ENCODE measurements around the gene NUP210L. TPM values are rescaled to one million over a fixed set of nuclear protein-coding genes. Genes with fewer than 3 reads are reported as not detected.
"Not testable (repeated sequence)": the region's sequence is repeated elsewhere in the genome, so short reads cannot be mapped to it uniquely, and the experiment has no call there.

NUP210L gene
- total and polyA plus RNA-seq, 9 donors, result 0.07 to 0.10 TPM; not detected in 7

- Histone ChIP-seq H3K4me1 (ENCODE audit: insufficient read depth) (no peaks in the 10 kb centered on the region), H3K4me3 (no peak overlapping the region), H3K9me3 (no peaks in the 10 kb centered on the region), H3K36me3 (no peaks in the 10 kb centered on the region), H3K27me3 (no peaks in the 10 kb centered on the region), H3K27ac (no peak overlapping the region)
- TF ChIP-seq EP300 (IDR thresholded peaks at IDR 0.05), result no peak
- intact Hi-C loops (cut with DNase I), result no loop called here
- no peak for DNase-seq
- 52 to 75% (median 60%) methylated on average over 3 of the region's 3 CpGs for WGBS, 3 donors
Measured at GRCh38 chr1:154014154-154014907, 140.5 kb downstream of the NUP210L start.

- H3K9me3 ChIP-seq; H3K27ac ChIP-seq; H3K4me1 ChIP-seq (ENCODE audit: insufficient read depth); intact Hi-C loops (cut with DNase I); H3K4me3 ChIP-seq; H3K27me3 ChIP-seq; DNase-seq; H3K36me3 ChIP-seq: not testable (repeated sequence)
- WGBS, 3 donors, result 95 to 96% (median 95%) methylated on average over 14 of the region's 14 CpGs
Measured at GRCh38 chr1:154012543-154012942, 142.3 kb downstream of the NUP210L start.

- no peak overlapping the region for H3K27ac ChIP-seq
- no peaks in the 10 kb centered on the region for H3K27me3 ChIP-seq
- TF ChIP-seq EP300 (IDR thresholded peaks at IDR 0.05), result no peak
- TF ChIP-seq CTCF (IDR thresholded peaks at IDR 0.05), result no peak
- TF ChIP-seq POLR2A (IDR thresholded peaks at IDR 0.05), result no peak
- no peaks in the 10 kb centered on the region for H3K36me3 ChIP-seq
- no peaks in the 10 kb centered on the region for H3K4me1 ChIP-seq (ENCODE audit: insufficient read depth)
- no peaks in the 10 kb centered on the region for H3K9me3 ChIP-seq
- no peak overlapping the region for H3K4me3 ChIP-seq
- DNase-seq, result no peak
- intact Hi-C loops (cut with DNase I), result no loop called here
- WGBS, 3 donors, result 61 to 67% (median 62%) methylated on average over 1 of the region's 1 CpG
Measured at GRCh38 chr1:154012129-154012528, 142.7 kb downstream of the NUP210L start.

GRCh38 chr1:154006136-154006535, 148.7 kb downstream of the NUP210L start:
- Histone ChIP-seq H3K36me3 (no peaks in the 10 kb centered on the region), H3K27ac (no peak overlapping the region), H3K4me1 (ENCODE audit: insufficient read depth) (no peaks in the 10 kb centered on the region), H3K9me3 (no peaks in the 10 kb centered on the region), H3K4me3 (no peak overlapping the region), H3K27me3 (no peaks in the 10 kb centered on the region)
- 84 to 94% (median 90%) methylated on average over 3 of the region's 3 CpGs for WGBS, 3 donors
- TF ChIP-seq CTCF (IDR thresholded peaks at IDR 0.05) (no peak), EP300 (IDR thresholded peaks at IDR 0.05) (no peak), POLR2A (IDR thresholded peaks at IDR 0.05) (no peak)
- intact Hi-C loops (cut with DNase I), result no loop called here
- no peak for DNase-seq

- Histone ChIP-seq H3K4me3 (no peak overlapping the region), H3K9me3 (no peaks in the 10 kb centered on the region), H3K27me3 (no peaks in the 10 kb centered on the region), H3K36me3 (no peaks in the 10 kb centered on the region), H3K4me1 (ENCODE audit: insufficient read depth) (peaks cover 3% of the 10 kb centered on the region), H3K27ac (no peak overlapping the region)
- TF ChIP-seq CTCF (IDR thresholded peaks at IDR 0.05) (no peak), EP300 (IDR thresholded peaks at IDR 0.05) (no peak), POLR2A (IDR thresholded peaks at IDR 0.05) (no peak)
- intact Hi-C loops (cut with DNase I), result no loop called here
- WGBS, 3 donors, result 74 to 80% (median 74%) methylated on average over 4 of the region's 4 CpGs
- no peak for DNase-seq
Measured at GRCh38 chr1:154000420-154000819, 154.5 kb downstream of the NUP210L start.

- WGBS, 3 donors, result 92 to 94% (median 94%) methylated on average over 10 of the region's 10 CpGs
- H3K4me3 ChIP-seq, result not testable (repeated sequence)
Measured at GRCh38 chr1:153996882-153997281, 158.0 kb downstream of the NUP210L start.

More at GRCh38 chr1:153996882-153997281, 158.0 kb downstream of the NUP210L start:
- H3K27me3 ChIP-seq; H3K4me1 ChIP-seq (ENCODE audit: insufficient read depth); H3K27ac ChIP-seq; DNase-seq; H3K9me3 ChIP-seq; intact Hi-C loops (cut with DNase I); H3K36me3 ChIP-seq: not testable (repeated sequence)
